ENCODE measurements around the gene MCM3. TPM values are rescaled to one million over a fixed set of nuclear protein-coding genes. Genes with fewer than 3 reads are reported as not detected.

The MCM3 gene
- polyA plus RNA-seq (30.1 to 70.5 TPM (median 60.9 TPM) in 3 replicates), polyA minus RNA-seq (37.4 to 71.2 TPM (median 64.5 TPM) in 3 replicates)
- polyA plus RNA-seq (2011; ENCODE audit: low read depth), result 16.9 TPM
- polyA plus RNA-seq (2011; cell fraction: cytosol; rRNA removed), result 29.7 and 32.3 TPM in 2 replicates
- polyA plus RNA-seq (2011; cell fraction: nucleus; rRNA removed), result 47.7 and 50.8 TPM in 2 replicates
- polyA plus RNA-seq (2012; ENCODE audit: low replicate concordance), result 8.6 and 46.4 TPM in 2 replicates
- polyA minus RNA-seq (2011; cell fraction: cytosol; rRNA and poly(A)+ RNA removed), result 26.1 TPM
- polyA minus RNA-seq (2011; cell fraction: nucleus; rRNA and poly(A)+ RNA removed), result 22.8 and 33.5 TPM in 2 replicates

DNA sequence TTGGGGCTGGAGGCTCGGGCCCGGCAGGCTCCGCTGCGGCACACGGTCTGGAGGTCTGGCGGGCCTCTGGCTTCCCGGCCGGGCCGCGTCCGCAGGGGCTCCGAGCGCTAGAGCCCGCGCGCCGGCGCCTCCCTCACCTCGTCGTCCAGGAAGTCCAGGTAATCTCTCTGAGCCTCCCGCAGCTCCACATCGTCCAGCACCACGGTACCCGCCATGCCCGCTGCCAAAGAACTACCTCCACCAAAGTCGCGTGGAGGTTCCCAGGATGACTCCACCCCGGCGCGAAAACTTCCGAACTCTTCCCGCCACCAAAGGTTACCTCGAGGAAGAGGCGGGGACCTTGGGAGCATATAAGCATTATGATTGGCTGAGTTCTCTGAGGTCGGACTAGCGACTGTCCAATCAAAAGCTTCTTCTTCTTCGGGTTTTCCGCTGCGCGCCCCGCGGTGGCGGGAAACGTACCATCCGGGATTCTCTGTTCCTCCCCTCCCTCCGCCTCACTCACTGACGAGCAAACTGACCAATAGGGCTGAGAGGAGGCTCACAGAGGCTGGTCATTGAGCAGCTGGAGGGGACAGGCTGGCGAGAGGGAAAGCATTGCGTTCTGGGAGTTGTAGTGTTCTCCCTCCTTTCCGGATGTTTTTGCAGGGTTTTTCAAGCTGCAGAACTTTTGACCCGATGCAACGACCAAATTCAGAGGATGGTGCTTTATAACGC lies at the start of gene MCM3:
TSS of gene MCM3 (minus strand) at position 283 of the 717 bp plus-strand sequence. CDS start at position 215, 68 bp downstream.
- Histone ChIP-seq H3K27me3 (ENCODE audit: control insufficient read depth, extremely low read depth, insufficient read depth, low read length) (no peaks in the 10 kb centered on the region), H3K9ac (ENCODE audit: control insufficient read depth, extremely low read depth, insufficient read depth, low read length) (peak within 1 kb of the TSS; percentile 88), H3K4me2 (ENCODE audit: control insufficient read depth, extremely low read depth, insufficient read depth, low read depth, low read length) (peak within 1 kb of the TSS; percentile 69), H3K4me3 (ENCODE audit: control insufficient read depth in 2 of 3, extremely low read depth in 1 of 3, insufficient read depth in 2 of 3, low read depth in 1 of 3, low read length in 3 of 3) (peak within 1 kb of the TSS; percentile 71 to 95 (median 92)), H3K79me2 (ENCODE audit: control insufficient read depth, insufficient read depth, low read length) (peaks cover 27% of the 10 kb centered on the region), H3K27ac (ENCODE audit: control insufficient read depth, insufficient read depth, low read length) (peak within 1 kb of the TSS; percentile 73), H4K20me1 (ENCODE audit: control insufficient read depth, extremely low read depth, insufficient read depth, low read length) (no peaks in the 10 kb centered on the region), H3K9me1 (ENCODE audit: control insufficient read depth, extremely low read depth, insufficient read depth, low read length) (no peaks in the 10 kb centered on the region), H2AFZ (ENCODE audit: control insufficient read depth, low read length) (peak within 1 kb of the TSS; percentile 92), H3K4me1 (ENCODE audit: control insufficient read depth, extremely low read depth, insufficient read depth, low read length) (peaks cover 10% of the 10 kb centered on the region), H3K9me3 (ENCODE audit: control insufficient read depth, low read depth, low read length) (no peaks in the 10 kb centered on the region), H3K36me3 (ENCODE audit: control insufficient read depth in 2 of 2, extremely low read depth in 1 of 2, insufficient read depth in 2 of 2, low read length in 2 of 2) (peaks cover 4 to 11% of the 10 kb centered on the region in 2 experiments)
- DNase-seq (ENCODE audit: low read depth, low spot score) (peak; percentile 92), FAIRE-seq (peak; percentile 88)
- dilution Hi-C loops (cut with MboI; ENCODE audit: extremely low pct_ligation_motif_present, low sequenced_read_pairs), result no loop called here
- no peak for TF ChIP-seq EZH2 (IDR thresholded peaks at IDR 0.05; ENCODE audit: low read length)
- no peak for TF ChIP-seq CTCF (optimal IDR thresholded peaks at IDR 0.05 in 1 of 3, IDR thresholded peaks at IDR 0.05 in 1 of 3, conservative IDR thresholded peaks at IDR 0.05 in 1 of 3; ENCODE audit: extremely low read depth in 1 of 3, insufficient read depth in 2 of 3, low read length in 3 of 3)

DNA sequence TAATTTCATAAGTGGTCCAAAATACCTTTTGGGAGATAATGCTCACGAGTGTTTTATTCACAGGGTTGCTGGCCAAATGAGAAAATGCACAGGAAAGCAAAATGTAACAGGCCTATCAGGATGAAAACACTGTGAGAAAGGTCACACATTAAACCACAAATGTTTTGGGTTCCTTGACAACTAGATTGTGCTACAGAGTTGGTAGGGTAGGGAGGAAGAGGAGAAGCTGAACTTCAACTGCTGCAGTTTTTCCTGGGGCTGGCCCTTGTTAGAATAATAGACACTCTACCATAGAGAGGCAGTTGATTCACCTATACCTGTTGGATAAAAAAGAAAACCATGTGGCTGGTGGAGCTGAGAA lies 49.3 kb upstream of the MCM3 start:
- TF ChIP-seq EZH2 (IDR thresholded peaks at IDR 0.05; ENCODE audit: low read length) (no peak), CTCF (optimal IDR thresholded peaks at IDR 0.05 in 1 of 3, IDR thresholded peaks at IDR 0.05 in 1 of 3, conservative IDR thresholded peaks at IDR 0.05 in 1 of 3; ENCODE audit: extremely low read depth in 1 of 3, insufficient read depth in 2 of 3, low read length in 3 of 3) (no peak)
- no peaks in the 10 kb centered on the region for H4K20me1 ChIP-seq (ENCODE audit: control insufficient read depth, extremely low read depth, insufficient read depth, low read length)
- H3K27ac ChIP-seq (ENCODE audit: control insufficient read depth, insufficient read depth, low read length), result no peak overlapping the region
- no peak overlapping the region for H2AFZ ChIP-seq (ENCODE audit: control insufficient read depth, low read length)
- no peak overlapping the region for H3K4me2 ChIP-seq (ENCODE audit: control insufficient read depth, extremely low read depth, insufficient read depth, low read depth, low read length)
- H3K36me3 ChIP-seq (ENCODE audit: control insufficient read depth in 2 of 2, extremely low read depth in 1 of 2, insufficient read depth in 2 of 2, low read length in 2 of 2), result no peaks in the 10 kb centered on the region
- H3K79me2 ChIP-seq (ENCODE audit: control insufficient read depth, insufficient read depth, low read length), result no peaks in the 10 kb centered on the region
- FAIRE-seq (no peak), DNase-seq (ENCODE audit: low read depth, low spot score) (no peak)
- no peaks in the 10 kb centered on the region for H3K27me3 ChIP-seq (ENCODE audit: control insufficient read depth, extremely low read depth, insufficient read depth, low read length)
- no peaks in the 10 kb centered on the region for H3K9me3 ChIP-seq (ENCODE audit: control insufficient read depth, low read depth, low read length)
- no peaks in the 10 kb centered on the region for H3K4me1 ChIP-seq (ENCODE audit: control insufficient read depth, extremely low read depth, insufficient read depth, low read length)
- no peak overlapping the region for H3K4me3 ChIP-seq (ENCODE audit: control insufficient read depth in 2 of 3, extremely low read depth in 1 of 3, insufficient read depth in 2 of 3, low read depth in 1 of 3, low read length in 3 of 3)
- dilution Hi-C loops (cut with MboI; ENCODE audit: extremely low pct_ligation_motif_present, low sequenced_read_pairs), result no loop called here
- no peaks in the 10 kb centered on the region for H3K9me1 ChIP-seq (ENCODE audit: control insufficient read depth, extremely low read depth, insufficient read depth, low read length)
- H3K9ac ChIP-seq (ENCODE audit: control insufficient read depth, extremely low read depth, insufficient read depth, low read length), result no peak overlapping the region
